Measurements from ENCODE around the gene PRKN. TPM values are rescaled to one million over a fixed set of nuclear protein-coding genes. Genes with fewer than 3 reads are reported as not detected.

Gene PRKN
- total RNA-seq, 1 donor from 2014 or later = 1.2 TPM

- H3K4me3 ChIP-seq (ENCODE audit: low read depth, low read length) = no peak overlapping the region
- no peak for TF ChIP-seq CTCF (IDR thresholded peaks at IDR 0.05; ENCODE audit: insufficient read depth, low read length, poor library complexity, severe bottlenecking)
- no peaks in the 10 kb centered on the region for H3K27me3 ChIP-seq (ENCODE audit: control insufficient read depth, insufficient read depth, low read length)
- DNase-seq (ENCODE audit: low read depth) = no peak
- H3K36me3 ChIP-seq (ENCODE audit: control insufficient read depth, insufficient read depth, low read length) = no peaks in the 10 kb centered on the region
Measured at GRCh38 chr6:161976553-161976952, 751.0 kb downstream of the PRKN start.

- H3K36me3 ChIP-seq (ENCODE audit: control insufficient read depth, insufficient read depth, low read length) = no peaks in the 10 kb centered on the region
- DNase-seq (ENCODE audit: low read depth) = no peak
- H3K4me3 ChIP-seq (ENCODE audit: low read depth, low read length) = no peak overlapping the region
- no peak for TF ChIP-seq CTCF (IDR thresholded peaks at IDR 0.05; ENCODE audit: insufficient read depth, low read length, poor library complexity, severe bottlenecking)
- H3K27me3 ChIP-seq (ENCODE audit: control insufficient read depth, insufficient read depth, low read length) = no peaks in the 10 kb centered on the region
Measured at GRCh38 chr6:161973064-161973463, 754.5 kb downstream of the PRKN start.

- no peak overlapping the region for H3K4me3 ChIP-seq (ENCODE audit: low read depth, low read length)
- no peaks in the 10 kb centered on the region for H3K36me3 ChIP-seq (ENCODE audit: control insufficient read depth, insufficient read depth, low read length)
- no peaks in the 10 kb centered on the region for H3K27me3 ChIP-seq (ENCODE audit: control insufficient read depth, insufficient read depth, low read length)
- DNase-seq (ENCODE audit: low read depth) = no peak
- no peak for TF ChIP-seq CTCF (IDR thresholded peaks at IDR 0.05; ENCODE audit: insufficient read depth, low read length, poor library complexity, severe bottlenecking)
Measured at GRCh38 chr6:161971043-161971442, 756.5 kb downstream of the PRKN start.

DNA sequence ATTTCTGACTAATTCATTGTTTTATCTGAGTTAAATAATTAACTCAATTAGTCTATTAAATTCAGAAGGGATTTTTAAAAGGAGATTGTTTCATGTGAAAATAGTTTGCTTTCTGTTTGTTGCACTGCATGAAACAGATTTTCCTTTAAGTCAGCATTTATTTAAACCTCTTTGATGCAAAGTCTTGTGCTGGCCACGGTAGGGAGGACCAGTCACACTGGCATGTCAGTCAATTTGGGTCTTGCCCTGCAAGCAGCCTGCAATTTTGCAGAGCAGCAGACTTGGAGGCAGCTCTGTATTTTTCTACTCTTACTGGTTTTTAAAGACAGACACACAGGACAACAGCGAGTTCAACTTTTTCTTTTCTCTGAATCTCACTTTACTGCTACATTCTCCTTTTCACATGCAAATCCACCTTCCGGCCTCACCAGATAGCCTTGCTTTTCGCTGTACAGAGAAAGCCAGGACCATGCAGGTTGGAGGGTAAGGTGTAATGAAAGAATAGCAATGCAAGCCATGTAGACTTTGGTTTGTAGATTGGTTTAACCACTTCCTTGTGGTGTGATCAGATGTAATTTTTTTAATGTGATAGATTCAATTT, 763.8 kb downstream of the PRKN start:
- no peak for DNase-seq (ENCODE audit: low read depth)
- TF ChIP-seq CTCF (IDR thresholded peaks at IDR 0.05; ENCODE audit: insufficient read depth, low read length, poor library complexity, severe bottlenecking) = no peak
- Histone ChIP-seq H3K4me3 (ENCODE audit: low read depth, low read length) (no peak overlapping the region), H3K36me3 (ENCODE audit: control insufficient read depth, insufficient read depth, low read length) (no peaks in the 10 kb centered on the region), H3K27me3 (ENCODE audit: control insufficient read depth, insufficient read depth, low read length) (no peaks in the 10 kb centered on the region)

- Histone ChIP-seq H3K36me3 (ENCODE audit: control insufficient read depth, insufficient read depth, low read length) (no peaks in the 10 kb centered on the region), H3K27me3 (ENCODE audit: control insufficient read depth, insufficient read depth, low read length) (no peaks in the 10 kb centered on the region), H3K4me3 (ENCODE audit: low read depth, low read length) (no peak overlapping the region)
- no peak for DNase-seq (ENCODE audit: low read depth)
- TF ChIP-seq CTCF (IDR thresholded peaks at IDR 0.05; ENCODE audit: insufficient read depth, low read length, poor library complexity, severe bottlenecking) = no peak
Measured at GRCh38 chr6:161963181-161963580, 764.4 kb downstream of the PRKN start.

DNA sequence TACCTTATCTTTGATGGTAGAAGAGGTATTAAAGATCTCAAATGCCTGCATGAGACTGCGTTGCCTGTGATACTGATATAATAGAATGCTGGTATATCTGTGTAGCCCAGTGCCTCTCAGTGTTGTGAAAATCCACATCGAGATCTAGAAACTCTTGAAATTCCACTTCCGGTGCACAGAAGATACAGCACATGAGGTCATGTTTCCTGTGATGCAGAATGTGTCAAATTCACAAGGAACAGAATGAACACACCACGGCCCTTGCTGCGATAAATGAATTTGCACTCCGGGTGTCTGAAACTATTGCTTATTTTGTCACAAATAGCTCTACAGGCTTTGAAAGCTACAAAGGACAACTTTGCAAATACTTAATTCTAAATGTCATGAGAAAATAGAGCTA, 765.8 kb downstream of the PRKN start:
- no peak overlapping the region for H3K4me3 ChIP-seq (ENCODE audit: low read depth, low read length)
- DNase-seq (ENCODE audit: low read depth) = no peak
- TF ChIP-seq CTCF (IDR thresholded peaks at IDR 0.05; ENCODE audit: insufficient read depth, low read length, poor library complexity, severe bottlenecking) = no peak
- no peaks in the 10 kb centered on the region for H3K36me3 ChIP-seq (ENCODE audit: control insufficient read depth, insufficient read depth, low read length)
- H3K27me3 ChIP-seq (ENCODE audit: control insufficient read depth, insufficient read depth, low read length) = no peaks in the 10 kb centered on the region

Measured in kidney epithelial cell (primary cell).